ENCODE measurements around the gene PSTK. TPM values are rescaled to one million over a fixed set of nuclear protein-coding genes. Genes with fewer than 3 reads are reported as not detected.

The PSTK gene
- total RNA-seq, 1 donor from 2014 or later, result 18.1 TPM

DNA sequence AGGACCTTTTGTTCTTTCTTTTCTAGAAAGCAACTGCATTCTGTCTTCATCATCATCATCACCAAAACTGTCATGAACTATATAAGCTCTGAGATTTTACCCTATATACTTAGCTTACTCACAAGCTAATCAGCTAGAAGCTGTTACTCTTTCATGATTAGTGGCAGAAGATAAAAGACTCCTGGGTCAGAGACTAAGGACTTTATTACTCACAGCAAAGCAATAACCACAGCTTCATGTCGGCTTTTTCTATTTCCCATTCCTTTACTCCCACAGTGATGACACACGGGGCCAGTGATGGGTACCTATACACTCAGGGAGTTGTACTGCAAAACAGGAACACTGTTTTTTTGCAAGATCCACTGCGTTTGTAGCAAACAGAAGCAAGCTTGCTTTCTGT, 17.8 kb upstream of the PSTK start:
- H3K27ac Mint-ChIP-seq, result no peak overlapping the region

GRCh38 chr10:122966879-122967278, 13.3 kb upstream of the PSTK start:
- no peaks in the 10 kb centered on the region for H3K27me3 Mint-ChIP-seq (ENCODE audit: insufficient read depth, low read depth)

More for the DNA sequence above, 17.8 kb upstream of the PSTK start:
- Mint-ChIP-seq H3K9me3 (peaks cover 17% of the 10 kb centered on the region), H3K36me3 (no peaks in the 10 kb centered on the region), H3K4me3 (no peak overlapping the region), H3K4me1 (no peaks in the 10 kb centered on the region), H3K27me3 (ENCODE audit: insufficient read depth, low read depth) (no peaks in the 10 kb centered on the region)
- no peak overlapping the region for H3K9ac ChIP-seq
- no peak overlapping the region for H3K4me3 ChIP-seq
- no peak for DNase-seq (ENCODE audit: low spot score)
- H3K4me2 ChIP-seq, result no peak overlapping the region
- no peaks in the 10 kb centered on the region for H3F3A ChIP-seq (ENCODE audit: low read depth)
- TF ChIP-seq, protein P1, sequence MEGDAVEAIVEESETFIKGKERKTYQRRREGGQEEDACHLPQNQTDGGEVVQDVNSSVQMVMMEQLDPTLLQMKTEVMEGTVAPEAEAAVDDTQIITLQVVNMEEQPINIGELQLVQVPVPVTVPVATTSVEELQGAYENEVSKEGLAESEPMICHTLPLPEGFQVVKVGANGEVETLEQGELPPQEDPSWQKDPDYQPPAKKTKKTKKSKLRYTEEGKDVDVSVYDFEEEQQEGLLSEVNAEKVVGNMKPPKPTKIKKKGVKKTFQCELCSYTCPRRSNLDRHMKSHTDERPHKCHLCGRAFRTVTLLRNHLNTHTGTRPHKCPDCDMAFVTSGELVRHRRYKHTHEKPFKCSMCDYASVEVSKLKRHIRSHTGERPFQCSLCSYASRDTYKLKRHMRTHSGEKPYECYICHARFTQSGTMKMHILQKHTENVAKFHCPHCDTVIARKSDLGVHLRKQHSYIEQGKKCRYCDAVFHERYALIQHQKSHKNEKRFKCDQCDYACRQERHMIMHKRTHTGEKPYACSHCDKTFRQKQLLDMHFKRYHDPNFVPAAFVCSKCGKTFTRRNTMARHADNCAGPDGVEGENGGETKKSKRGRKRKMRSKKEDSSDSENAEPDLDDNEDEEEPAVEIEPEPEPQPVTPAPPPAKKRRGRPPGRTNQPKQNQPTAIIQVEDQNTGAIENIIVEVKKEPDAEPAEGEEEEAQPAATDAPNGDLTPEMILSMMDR (IDR thresholded peaks at IDR 0.05), result no peak
- TF ChIP-seq EZH2 (IDR thresholded peaks at IDR 0.05) (no peak), EZH2phosphoT487 (IDR thresholded peaks at IDR 0.05) (no peak)
- no peaks in the 10 kb centered on the region for H3K4me1 ChIP-seq
- H2AFZ ChIP-seq (replicated peaks), result no peak overlapping the region
- no peaks in the 10 kb centered on the region for H4K20me1 ChIP-seq (ENCODE audit: low read depth)
- H3K27ac ChIP-seq, result no peak overlapping the region
- no peaks in the 10 kb centered on the region for H3K36me3 ChIP-seq
- H3K9me3 ChIP-seq (ENCODE audit: low read depth), result no peaks in the 10 kb centered on the region
- no peaks in the 10 kb centered on the region for H3K27me3 ChIP-seq
- H3K79me2 ChIP-seq (ENCODE audit: low read depth), result no peaks in the 10 kb centered on the region

DNA sequence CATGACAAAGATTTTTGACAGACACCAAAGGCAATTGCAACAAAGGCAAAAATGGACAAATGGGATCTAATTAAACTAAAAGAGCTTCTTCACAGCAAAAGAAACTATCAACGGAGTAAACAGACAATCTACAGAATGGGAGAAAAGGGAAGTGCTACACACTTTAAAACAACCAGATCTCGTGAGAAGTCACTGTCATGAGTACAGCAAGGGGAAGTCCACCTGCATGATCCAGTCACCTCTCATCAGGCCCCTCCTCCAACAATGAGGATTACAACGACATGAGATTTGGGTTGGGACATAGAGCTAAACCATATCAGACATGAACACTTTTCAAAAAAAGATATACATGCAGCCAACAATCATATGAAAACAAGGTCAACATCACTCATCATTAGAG, 11.5 kb upstream of the PSTK start:
- Mint-ChIP-seq H3K9me3 (peaks cover 15% of the 10 kb centered on the region), H3K27ac (no peak overlapping the region), H3K36me3 (no peaks in the 10 kb centered on the region), H3K27me3 (ENCODE audit: insufficient read depth, low read depth) (no peaks in the 10 kb centered on the region), H3K4me3 (no peak overlapping the region), H3K4me1 (no peaks in the 10 kb centered on the region)
- no peaks in the 10 kb centered on the region for H3K79me2 ChIP-seq (ENCODE audit: low read depth)
- no peak overlapping the region for H3K4me2 ChIP-seq
- H3K27me3 ChIP-seq, result no peaks in the 10 kb centered on the region
- H3K9me3 ChIP-seq (ENCODE audit: low read depth), result no peaks in the 10 kb centered on the region
- H4K20me1 ChIP-seq (ENCODE audit: low read depth), result no peaks in the 10 kb centered on the region
- TF ChIP-seq EZH2phosphoT487 (IDR thresholded peaks at IDR 0.05) (no peak), EZH2 (IDR thresholded peaks at IDR 0.05) (no peak)
- TF ChIP-seq, protein P1 (IDR thresholded peaks at IDR 0.05), result no peak
- H2AFZ ChIP-seq (replicated peaks), result no peak overlapping the region
- no peak overlapping the region for H3K27ac ChIP-seq
- no peak overlapping the region for H3K4me3 ChIP-seq
- no peaks in the 10 kb centered on the region for H3K36me3 ChIP-seq
- DNase-seq (ENCODE audit: low spot score), result no peak
- H3F3A ChIP-seq (ENCODE audit: low read depth), result no peaks in the 10 kb centered on the region
- H3K4me1 ChIP-seq, result peaks cover 4% of the 10 kb centered on the region
- H3K9ac ChIP-seq, result no peak overlapping the region

More at GRCh38 chr10:122966879-122967278, 13.3 kb upstream of the PSTK start:
- DNase-seq (ENCODE audit: low spot score), result no peak
- Mint-ChIP-seq H3K36me3 (no peaks in the 10 kb centered on the region), H3K4me3 (no peak overlapping the region), H3K4me1 (no peaks in the 10 kb centered on the region), H3K9me3 (peaks cover 17% of the 10 kb centered on the region), H3K27ac (no peak overlapping the region)
- no peaks in the 10 kb centered on the region for H3F3A ChIP-seq (ENCODE audit: low read depth)
- no peak overlapping the region for H3K27ac ChIP-seq
- H3K4me1 ChIP-seq, result no peaks in the 10 kb centered on the region
- H4K20me1 ChIP-seq (ENCODE audit: low read depth), result no peaks in the 10 kb centered on the region
- H3K9me3 ChIP-seq (ENCODE audit: low read depth), result no peaks in the 10 kb centered on the region
- no peaks in the 10 kb centered on the region for H3K79me2 ChIP-seq (ENCODE audit: low read depth)
- no peak overlapping the region for H3K4me3 ChIP-seq
- no peaks in the 10 kb centered on the region for H3K27me3 ChIP-seq
- no peak overlapping the region for H3K4me2 ChIP-seq
- H3K9ac ChIP-seq, result no peak overlapping the region
- no peak for TF ChIP-seq EZH2phosphoT487 (IDR thresholded peaks at IDR 0.05)
- TF ChIP-seq EZH2 (IDR thresholded peaks at IDR 0.05), result no peak
- TF ChIP-seq, protein P1 (IDR thresholded peaks at IDR 0.05), result no peak
- H3K36me3 ChIP-seq, result no peaks in the 10 kb centered on the region
- H2AFZ ChIP-seq (replicated peaks), result no peak overlapping the region
